Activated CD8-positive, alpha-beta T cell treated with anti-CD3 and anti-CD28 coated beads for 36 hours (primary cell): ENCODE measurements around the gene RBM42. TPM values are rescaled to one million over a fixed set of nuclear protein-coding genes. Genes with fewer than 3 reads are reported as not detected.
"Not testable (repeated sequence)": the region's sequence is repeated elsewhere in the genome, so short reads cannot be mapped to it uniquely, and the experiment has no call there.

Source experiments
- ATAC-seq: fragments of 200-7000 bp; cut with Tn5 transposase; one replicate; pipeline ENCODE4 v1.10.0; 2021; ENCODE audit warnings: mild to moderate bottlenecking, moderate library complexity
- CTCF ChIA-PET: fragments of 350-600 bp; sonication (Branson Sonifier 250); formaldehyde crosslinking; loops from one replicate; lab custom pipeline; 2021; ENCODE audit warnings: antibody characterized with exemption; lab: Charles Lee
- POLR2A ChIA-PET: fragments of 350-600 bp; sonication (Branson Sonifier 250); formaldehyde crosslinking; loops from one replicate; lab custom pipeline; 2021; ENCODE audit warnings: antibody characterized with exemption; lab: Charles Lee
- DNase-seq: peaks from one replicate; pipeline ENCODE4 v3.0.0-alpha.2; 2020
- H3K27ac Mint-ChIP-seq: one replicate; pipeline ENCODE4 v1.8.0; 2021; ENCODE audit warnings: mild to moderate bottlenecking, mixed read lengths
- H3K27me3 Mint-ChIP-seq: one replicate; pipeline ENCODE4 v1.8.0; 2021; ENCODE audit warnings: mixed read lengths
- H3K36me3 Mint-ChIP-seq: one replicate; pipeline ENCODE4 v1.8.0; 2021; ENCODE audit warnings: low read depth, mixed read lengths
- H3K4me1 Mint-ChIP-seq: one replicate; pipeline ENCODE4 v1.8.0; 2021; ENCODE audit warnings: low read depth, mixed read lengths
- H3K4me3 Mint-ChIP-seq: one replicate; pipeline ENCODE4 v1.8.0; 2021; ENCODE audit warnings: mild to moderate bottlenecking, moderate library complexity, mixed read lengths
- H3K9me3 Mint-ChIP-seq: one replicate; pipeline ENCODE4 v1.8.0; 2021; ENCODE audit warnings: mixed read lengths
- CTCF ChIP-seq: fragments of 200-600 bp; IDR thresholded peaks from one replicate; pipeline ENCODE4 v1.8.0; 2022; ENCODE audit warnings: antibody characterized with exemption, mild to moderate bottlenecking
- intact Hi-C: fragments of 100-400 bp; cut with micrococcal nuclease; formaldehyde crosslinking; loops from one replicate; pipeline ENCODE4 v1.10.0; 2022
- total RNA-seq, 2 experiments: library from RNA; stranded (reverse); gene quantifications; one replicate each; pipeline ENCODE4 v1.2.3, GENCODE V29; 2021

Gene RBM42
- total RNA-seq, 2 experiments from 2014 or later, result 82.9 to 95.2 TPM

GRCh38 chr19:35644987-35645679 is 16.3 kb downstream of the RBM42 start:
- DNase-seq (peak; percentile 92), ATAC-seq (peak; percentile 18)
- peaks cover 10% of the 10 kb centered on the region for H3K36me3 Mint-ChIP-seq
- H3K9me3 Mint-ChIP-seq, result no peaks in the 10 kb centered on the region
- H3K4me1 Mint-ChIP-seq, result peaks cover 37% of the 10 kb centered on the region
- peak overlapping the region; percentile 85 for H3K27ac Mint-ChIP-seq
- TF ChIP-seq CTCF, result no peak
- H3K4me3 Mint-ChIP-seq, result peak overlapping the region; percentile 76
- POLR2A ChIA-PET, result interaction anchor here (0.8 to 3.0 kb wide), 5 partner anchors 9 to 66 kb away, joined by 3 to 13 read pairs (median 3); partner anchors contain the start of gene HAUS5
- intact Hi-C loops, result no loop called here
- CTCF ChIA-PET, result interaction anchor here (1.0 to 1.3 kb wide), 2 partner anchors 69 to 87 kb away, joined by 3 to 4 read pairs; no protein-coding TSS in a partner anchor
- H3K27me3 Mint-ChIP-seq, result no peaks in the 10 kb centered on the region

GRCh38 chr19:35645680-35646511 is 17.1 kb downstream of the RBM42 start:
- no peak for TF ChIP-seq CTCF
- Mint-ChIP-seq H3K36me3 (peaks cover 16% of the 10 kb centered on the region), H3K9me3 (no peaks in the 10 kb centered on the region), H3K27ac (peak overlapping the region; percentile 17), H3K27me3 (no peaks in the 10 kb centered on the region), H3K4me1 (peaks cover 44% of the 10 kb centered on the region), H3K4me3 (no peak overlapping the region)
- ChIA-PET CTCF (no interaction called here), POLR2A (interaction anchor here (0.7 to 3.0 kb wide), 3 partner anchors 10 to 186 kb away, joined by 3 to 13 read pairs (median 4); no protein-coding TSS in a partner anchor)
- intact Hi-C loops, result no loop called here
- DNase-seq (no peak), ATAC-seq (no peak)

- intact Hi-C loops, result no loop called here
- no peaks in the 10 kb centered on the region for H3K9me3 Mint-ChIP-seq
- POLR2A ChIA-PET, result interaction anchor here (0.7 to 1.6 kb wide), 9 partner anchors 9 to 96 kb away, joined by 3 to 8 read pairs (median 3); partner anchors contain the start of gene KMT2B
- CTCF ChIA-PET, result interaction anchor here (0.7 to 2.1 kb wide), 6 partner anchors 9 to 171 kb away, joined by 3 to 10 read pairs (median 4); no protein-coding TSS in a partner anchor
- H3K27me3 Mint-ChIP-seq, result no peaks in the 10 kb centered on the region
- TF ChIP-seq CTCF, result no peak
- peak; percentile 72 for ATAC-seq
- H3K27ac Mint-ChIP-seq, result peak within 1 kb of the TSS; percentile 93
- DNase-seq, result peak; percentile 97
- H3K4me3 Mint-ChIP-seq, result peak within 1 kb of the TSS; percentile 99
- peaks cover 36% of the 10 kb centered on the region for H3K4me1 Mint-ChIP-seq
- peaks cover 26% of the 10 kb centered on the region for H3K36me3 Mint-ChIP-seq
Observed at GRCh38 chr19:35648017-35648961, 19.5 kb downstream of the RBM42 start, which contains the start of gene COX6B1. Gene COX6B1, plus strand, starts transcription at chr19:35648323. Its CDS starts 2,921 bp downstream, at chr19:35651244.

GRCh38 chr19:35650581-35650980 is 21.7 kb downstream of the RBM42 start:
- H3K4me3 Mint-ChIP-seq, result no peak overlapping the region
- POLR2A ChIA-PET, result no interaction called here

GRCh38 chr19:35654828-35655227 is 26.0 kb downstream of the RBM42 start:
- ATAC-seq, DNase-seq, H3K9me3 Mint-ChIP-seq, H3K27me3 Mint-ChIP-seq, POLR2A ChIA-PET, H3K4me3 Mint-ChIP-seq, intact Hi-C loops, H3K27ac Mint-ChIP-seq: not testable (repeated sequence)
- CTCF ChIA-PET, result interaction anchor here (1.6 kb wide), 1 partner anchor 165 kb away, joined by 5 read pairs; no protein-coding TSS in a partner anchor
- Mint-ChIP-seq H3K4me1 (peaks cover 22% of the 10 kb centered on the region), H3K36me3 (peaks cover 52% of the 10 kb centered on the region)

More at GRCh38 chr19:35650581-35650980, 21.7 kb downstream of the RBM42 start:
- no peak for TF ChIP-seq CTCF
- CTCF ChIA-PET, result no interaction called here
- no peak overlapping the region for H3K27ac Mint-ChIP-seq
- ATAC-seq (no peak), DNase-seq (no peak)
- H3K36me3 Mint-ChIP-seq, result peaks cover 37% of the 10 kb centered on the region
- intact Hi-C loops, result no loop called here
- H3K27me3 Mint-ChIP-seq, result no peaks in the 10 kb centered on the region
- H3K4me1 Mint-ChIP-seq, result peaks cover 29% of the 10 kb centered on the region
- no peaks in the 10 kb centered on the region for H3K9me3 Mint-ChIP-seq
